Hypothalamus (tissue), 51 donors: ENCODE measurements around the gene PTPRN2.
"Not testable (repeated sequence)": the region's sequence is repeated elsewhere in the genome, so short reads cannot be mapped to it uniquely, and the experiment has no call there.

Source experiments
- DNase-seq, 51 donors: peaks; one replicate each; lab custom pipeline; 2025; lab: John Stamatoyannopoulos, UW

PTPRN2 gene

GRCh38 chr7:158302274-158303070, 285.2 kb downstream of the PTPRN2 start:
- no peak for DNase-seq

- peak in 1 of 51 donors; percentile 19 for DNase-seq
These were observed 286.4 kb downstream of the PTPRN2 start for GRCh38 chr7:158301207-158301606.

DNA sequence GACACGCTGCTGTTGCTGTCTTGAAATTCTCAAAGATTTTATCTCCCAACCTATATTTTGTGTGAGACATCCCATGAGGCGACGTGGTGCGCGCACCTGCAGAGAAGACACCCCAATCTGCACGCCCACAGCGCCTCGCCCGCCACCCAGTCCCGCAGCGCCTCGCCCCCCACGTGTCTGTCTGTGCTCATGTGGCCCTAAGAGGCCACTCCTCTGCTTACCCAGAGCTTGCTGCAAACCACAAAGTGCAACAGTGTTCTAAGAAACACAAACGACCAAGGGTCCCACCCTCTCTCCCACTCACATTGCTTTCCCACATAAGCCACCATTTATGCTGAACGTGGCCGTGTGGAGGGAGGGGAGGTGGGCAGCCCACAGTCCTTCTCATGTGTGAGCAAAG, 287.2 kb downstream of the PTPRN2 start:
- no peak for DNase-seq

GRCh38 chr7:158299607-158300006, 288.0 kb downstream of the PTPRN2 start:
- DNase-seq, result no peak

DNA sequence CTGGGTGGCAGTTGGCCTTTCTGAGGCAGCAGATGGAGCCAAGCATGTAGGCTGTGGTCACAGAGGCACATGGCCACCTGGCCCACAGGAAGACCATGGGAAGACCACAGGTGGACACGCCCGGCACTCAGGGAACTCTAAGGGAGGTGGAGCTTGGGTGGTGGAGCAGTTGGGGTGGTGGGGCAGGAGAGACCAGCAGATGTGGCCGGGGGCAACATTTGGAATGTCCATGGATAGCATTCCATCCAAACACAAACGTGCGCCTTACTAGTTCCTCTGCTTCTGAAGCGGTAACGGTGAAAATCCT, 290.9 kb downstream of the PTPRN2 start:
- no peak for DNase-seq

DNA sequence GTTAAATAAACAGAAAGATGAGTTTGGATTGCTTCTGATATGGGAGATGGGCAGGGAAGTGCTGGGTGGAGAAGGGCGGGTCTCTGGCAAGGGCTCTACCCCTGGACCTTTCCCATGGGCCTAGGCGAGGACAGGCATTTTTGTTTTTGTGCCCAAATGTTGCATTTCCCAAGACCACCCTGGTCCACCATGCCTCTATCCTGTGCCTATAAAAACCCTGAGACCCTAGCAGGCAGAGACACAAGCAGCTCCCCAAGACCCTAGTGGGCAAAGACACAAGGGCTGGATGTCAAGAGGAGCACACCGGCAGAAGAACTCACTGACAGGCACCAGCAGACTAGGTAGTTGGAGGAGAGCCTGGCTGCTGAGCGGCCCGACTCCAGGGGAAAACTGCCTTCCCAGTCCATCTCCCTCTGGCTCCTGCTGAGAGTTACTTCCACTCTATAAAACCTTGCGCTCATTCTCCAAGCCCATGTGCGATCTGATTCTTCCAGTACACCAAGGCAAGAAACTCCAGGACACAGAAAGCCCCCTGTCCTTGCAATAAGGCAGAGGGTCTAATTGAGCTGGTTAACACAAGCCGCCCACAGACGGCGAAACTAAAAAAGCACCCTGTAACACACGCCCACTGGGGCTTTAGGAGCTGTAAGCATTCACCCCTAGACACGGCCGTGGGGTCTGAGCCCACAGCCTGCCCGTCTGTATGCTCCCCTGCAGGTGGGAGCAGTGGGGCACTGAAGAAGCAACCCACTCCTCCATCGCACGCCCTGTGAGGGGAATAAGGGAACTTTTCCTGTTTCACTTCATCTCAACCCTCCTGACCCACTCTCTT, 291.4 kb downstream of the PTPRN2 start:
- DNase-seq, result no peak

DNA sequence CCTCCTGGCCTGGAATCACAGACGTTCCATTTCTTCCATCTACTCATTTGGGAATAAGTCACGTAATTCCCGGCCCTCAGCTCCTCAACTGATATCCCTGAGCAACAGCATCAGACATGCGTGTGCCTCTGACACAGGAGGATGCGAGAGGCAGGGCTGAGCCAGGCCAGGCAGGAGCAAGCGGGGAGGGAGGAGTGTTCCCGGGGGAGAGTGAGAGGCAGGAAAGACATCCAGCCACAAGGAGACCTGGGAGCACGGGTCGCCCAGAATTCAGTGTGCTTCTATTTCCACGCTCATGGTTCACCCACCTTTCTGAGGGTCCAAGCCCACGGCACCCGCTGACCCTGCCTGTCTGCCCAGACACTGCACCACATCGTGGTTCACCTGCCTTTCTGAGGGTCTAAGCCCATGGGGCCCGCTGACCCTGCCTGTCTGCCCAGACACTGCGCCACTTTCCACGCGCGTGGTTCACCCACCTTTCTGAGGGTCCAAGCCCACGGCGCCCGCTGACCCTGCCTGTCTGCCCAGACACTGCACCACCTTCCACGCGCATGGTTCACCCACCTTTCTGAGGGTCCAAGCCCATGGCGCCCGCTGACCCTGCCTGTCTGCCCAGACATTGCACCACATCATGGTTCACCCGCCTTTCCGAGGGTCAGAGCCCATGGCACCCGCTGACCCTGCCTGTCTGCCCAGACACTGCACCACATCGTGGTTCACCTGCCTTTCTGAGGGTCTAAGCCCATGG, 293.0 kb downstream of the PTPRN2 start:
- DNase-seq, result not testable (repeated sequence)

DNA sequence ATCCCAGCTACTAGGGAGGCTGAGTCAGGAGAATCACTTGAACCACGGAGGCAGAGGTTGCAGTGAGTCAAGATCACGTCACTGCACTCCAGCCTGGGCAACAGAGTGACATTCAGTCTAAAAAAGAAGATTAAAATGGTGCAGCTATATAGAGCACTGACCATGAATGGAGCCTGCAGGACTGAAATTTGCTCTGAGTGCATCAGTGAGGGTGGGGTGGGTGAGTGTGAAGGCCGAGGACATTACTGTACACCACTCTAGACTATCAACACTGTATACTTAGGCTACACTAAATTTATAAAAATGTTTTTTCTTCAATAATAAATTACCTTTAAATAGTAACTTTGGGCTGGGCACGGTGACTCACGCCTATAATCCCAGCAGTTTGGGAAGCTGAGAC, 294.7 kb downstream of the PTPRN2 start:
- no peak for DNase-seq

- no peak for DNase-seq
These were observed 295.6 kb downstream of the PTPRN2 start for GRCh38 chr7:158291998-158292397.

DNA sequence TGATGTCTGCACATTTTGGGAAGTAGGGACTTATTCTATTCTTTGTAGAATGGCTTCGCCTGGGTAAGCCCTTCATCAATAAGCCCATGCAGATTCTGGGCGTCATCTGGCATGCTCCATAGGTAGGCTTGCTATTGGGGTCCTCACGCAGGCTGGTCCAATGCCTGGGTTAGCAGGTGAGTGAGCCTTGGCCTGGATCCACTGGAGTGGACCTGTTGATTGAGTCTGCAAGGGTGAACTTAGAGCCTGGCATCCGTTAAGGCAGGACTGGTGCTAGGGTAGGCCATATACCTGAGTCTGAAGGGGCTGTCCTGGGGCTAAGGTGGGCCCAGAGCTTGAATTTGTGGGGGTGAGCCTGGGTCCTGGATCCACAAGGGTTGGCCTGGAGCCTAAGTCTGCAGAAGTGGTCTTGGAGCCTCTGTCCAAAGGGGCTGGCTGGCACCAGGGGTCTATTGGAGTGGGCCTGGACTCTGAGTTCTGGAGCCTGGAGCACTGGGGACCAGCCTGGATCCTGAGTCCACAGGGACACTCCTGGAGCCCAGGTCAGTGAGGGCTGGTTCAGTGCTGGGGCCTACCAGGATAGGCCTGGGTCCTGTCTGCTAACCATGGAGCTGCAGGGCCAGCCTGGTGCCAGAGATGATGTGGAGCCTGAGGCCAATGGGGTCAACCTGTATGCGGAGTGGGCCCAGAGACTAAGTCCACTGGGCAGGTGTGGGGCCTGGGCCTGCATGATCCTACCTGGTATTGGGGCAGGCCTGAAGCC, 297.7 kb downstream of the PTPRN2 start:
- DNase-seq, result no peak

- DNase-seq, result no peak
These were observed 298.4 kb downstream of the PTPRN2 start for GRCh38 chr7:158289231-158289630.

DNA sequence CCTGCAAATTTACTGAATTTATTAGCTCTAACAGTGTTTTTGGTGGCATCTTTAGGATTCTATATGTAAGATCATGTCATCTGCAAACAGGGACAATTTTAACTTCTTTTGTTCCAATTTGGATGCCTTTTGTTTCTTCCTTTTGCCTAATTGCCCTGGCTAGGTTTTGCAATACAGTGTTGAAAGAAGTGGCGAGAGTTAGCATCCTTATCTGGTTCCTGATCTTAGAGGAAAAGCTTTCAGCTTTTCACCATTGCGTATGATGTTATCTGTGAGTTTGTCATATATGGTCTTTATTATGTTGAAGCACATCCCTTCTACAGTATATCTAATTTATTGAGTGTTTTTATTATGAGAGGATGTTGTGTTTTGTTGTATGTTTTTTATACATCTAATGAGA, 301.4 kb downstream of the PTPRN2 start:
- DNase-seq, result no peak

GRCh38 chr7:158285383-158285770, 302.2 kb downstream of the PTPRN2 start:
- DNase-seq, result no peak

DNA sequence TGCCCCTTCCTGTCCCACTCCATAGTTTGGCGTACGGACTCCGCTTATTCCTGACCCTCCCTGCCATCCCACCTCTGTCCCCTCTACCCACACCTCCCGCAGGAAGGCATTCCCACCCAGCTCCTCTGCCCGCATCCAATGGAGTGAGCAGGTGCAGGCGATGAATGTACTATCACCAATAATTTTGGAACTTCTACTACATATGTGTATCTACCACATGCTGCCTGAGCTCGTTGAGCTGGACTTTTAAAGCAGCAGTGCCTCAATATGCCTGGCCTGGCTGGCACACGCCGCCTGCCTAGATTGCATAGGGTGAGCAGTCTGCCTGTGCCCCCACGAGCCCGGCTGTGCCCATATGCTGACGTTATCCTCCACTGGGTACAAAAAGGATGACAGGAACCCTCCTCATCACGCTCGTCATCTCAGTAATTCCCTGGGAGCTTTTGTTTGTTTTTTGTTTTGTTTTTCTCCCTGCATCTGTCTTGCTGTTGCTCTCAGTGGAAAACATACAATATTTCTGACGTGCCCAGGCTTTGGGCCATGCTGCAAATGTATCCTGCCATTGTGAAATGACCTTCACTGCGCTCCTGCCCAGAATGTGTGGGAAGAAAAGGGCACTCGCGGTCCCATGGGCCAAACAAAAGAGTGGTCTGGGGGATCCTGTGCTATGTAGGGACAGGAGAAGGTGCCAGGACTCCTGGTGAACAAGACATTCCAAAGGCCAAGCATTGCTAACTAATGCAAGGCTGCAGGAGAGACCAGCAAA, 302.8 kb downstream of the PTPRN2 start:
- no peak for DNase-seq

GRCh38 chr7:158284121-158284520, 303.5 kb downstream of the PTPRN2 start:
- DNase-seq, result peak in 8 of 51 donors; percentile 11 to 35 (median 20)

GRCh38 chr7:158283016-158283974, 304.3 kb downstream of the PTPRN2 start:
- no peak for DNase-seq

DNA sequence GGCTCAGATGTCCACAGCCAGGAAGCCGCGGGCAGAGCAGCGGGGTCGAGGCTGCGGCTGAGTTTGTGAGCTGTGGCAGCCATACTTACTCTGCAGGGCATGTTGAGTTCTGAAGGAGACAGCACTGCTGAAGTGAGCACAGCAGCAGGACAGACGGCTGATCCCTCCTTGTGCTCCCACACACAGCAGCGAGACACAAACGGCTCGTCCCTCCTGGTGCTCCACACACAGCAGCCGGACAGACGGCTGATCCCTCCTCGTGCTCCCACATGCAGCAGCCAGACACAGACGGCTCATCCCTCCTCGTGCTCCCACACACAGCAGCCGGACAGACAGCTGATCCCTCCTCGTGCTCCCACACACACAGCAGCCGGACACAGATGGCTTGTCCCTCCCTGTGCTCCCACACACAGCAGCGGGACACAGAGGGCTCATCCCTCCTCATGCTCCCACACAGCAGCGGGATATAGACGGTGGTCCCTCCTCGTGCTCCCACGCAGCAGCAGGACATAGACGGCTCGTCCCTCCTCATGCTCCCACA, 305.1 kb downstream of the PTPRN2 start:
- DNase-seq, result no peak

- DNase-seq, result no peak
These were observed 306.2 kb downstream of the PTPRN2 start for GRCh38 chr7:158281441-158281840.
